Activated CD4-positive, alpha-beta T cell treated with anti-CD3 and anti-CD28 coated beads, Interleukin-2, amount 10 ng/mL, durations not matched to agents 7 days and 5 days (primary cell): ENCODE results near the gene RAB1B. TPM values are rescaled to one million over a fixed set of nuclear protein-coding genes. Genes with fewer than 3 reads are reported as not detected.
A peak's percentile ranks its signal among the peaks of the same experiment; 100 is the strongest.
"Not testable (repeated sequence)": the region's sequence is repeated elsewhere in the genome, so short reads cannot be mapped to it uniquely, and the experiment has no call there.

Experiments
- CTCF ChIA-PET: fragments of 350-600 bp; sonication (Branson Sonifier 250); formaldehyde crosslinking; loops from one replicate; lab custom pipeline; 2021; ENCODE audit warnings: antibody characterized with exemption; lab: Charles Lee
- POLR2A ChIA-PET: fragments of 350-600 bp; sonication (Branson Sonifier 250); formaldehyde crosslinking; loops from one replicate; lab custom pipeline; 2021; ENCODE audit warnings: antibody characterized with exemption; lab: Charles Lee
- DNase-seq: peaks from one replicate; pipeline ENCODE4 v3.0.0-alpha.2; 2020
- H3K27ac Mint-ChIP-seq: one replicate; pipeline ENCODE4 v1.8.0; 2021; ENCODE audit warnings: mild to moderate bottlenecking, moderate library complexity, mixed read lengths
- H3K27me3 Mint-ChIP-seq: one replicate; pipeline ENCODE4 v1.8.0; 2021; ENCODE audit warnings: mixed read lengths
- H3K36me3 Mint-ChIP-seq: one replicate; pipeline ENCODE4 v1.8.0; 2021; ENCODE audit warnings: low read depth, mixed read lengths
- H3K4me1 Mint-ChIP-seq: one replicate; pipeline ENCODE4 v1.8.0; 2021; ENCODE audit warnings: mixed read lengths
- H3K4me3 Mint-ChIP-seq: one replicate; pipeline ENCODE4 v1.8.0; 2021; ENCODE audit warnings: mild to moderate bottlenecking, moderate library complexity, mixed read lengths
- H3K9me3 Mint-ChIP-seq: one replicate; pipeline ENCODE4 v1.8.0; 2021; ENCODE audit warnings: mixed read lengths
- total RNA-seq, 2 experiments: library from RNA; stranded (reverse); gene quantifications; one replicate each; pipeline ENCODE4 v1.2.3, GENCODE V29; 2021

RAB1B gene
- total RNA-seq, 2 experiments from 2014 or later, result 151 to 174 TPM

- no peaks in the 10 kb centered on the region for H3K36me3 Mint-ChIP-seq
- peaks cover 2% of the 10 kb centered on the region for H3K27me3 Mint-ChIP-seq
- H3K27ac Mint-ChIP-seq, result no peak overlapping the region
- no peak for DNase-seq
- no peaks in the 10 kb centered on the region for H3K4me1 Mint-ChIP-seq
- no peaks in the 10 kb centered on the region for H3K9me3 Mint-ChIP-seq
- no peak overlapping the region for H3K4me3 Mint-ChIP-seq
- ChIA-PET POLR2A (no interaction called here), CTCF (interaction anchor here (1.6 kb wide), 1 partner anchor 10 kb away, joined by 12 read pairs; no protein-coding TSS in a partner anchor)
These were observed 34.2 kb downstream of the RAB1B start for GRCh38 chr11:66302656-66303055.

DNA sequence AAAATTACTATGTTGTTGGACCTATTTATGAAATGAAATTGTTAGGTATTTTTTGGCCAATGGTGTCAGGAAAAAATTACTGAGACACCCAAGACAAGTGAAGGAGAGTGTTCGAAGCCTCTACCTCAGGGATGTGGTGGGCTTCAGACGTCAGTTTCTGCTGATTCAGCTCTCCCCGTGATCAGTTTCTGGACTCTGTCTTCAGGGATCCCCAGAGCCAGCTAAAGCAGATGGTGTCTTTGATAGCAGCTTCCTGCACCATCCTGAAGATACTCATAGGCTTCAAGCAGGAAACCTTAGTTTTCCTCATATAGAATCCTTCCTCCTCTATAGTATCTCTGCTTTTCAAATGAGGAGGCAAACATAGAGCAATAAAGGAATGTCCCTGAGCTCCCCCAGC, 41.0 kb downstream of the RAB1B start:
- POLR2A ChIA-PET, result no interaction called here
- CTCF ChIA-PET, result interaction anchor here (0.7 to 3.5 kb wide), 3 partner anchors 13 to 80 kb away, joined by 3 to 18 read pairs (median 3); no protein-coding TSS in a partner anchor

GRCh38 chr11:66310324-66310723, 41.9 kb downstream of the RAB1B start:
- Mint-ChIP-seq H3K27me3 (peaks cover 3% of the 10 kb centered on the region), H3K9me3 (no peaks in the 10 kb centered on the region), H3K27ac (no peak overlapping the region), H3K4me1 (peaks cover 25% of the 10 kb centered on the region), H3K4me3 (no peak overlapping the region), H3K36me3 (no peaks in the 10 kb centered on the region)
- DNase-seq, result no peak
- ChIA-PET POLR2A (no interaction called here), CTCF (interaction anchor here (2.6 to 3.5 kb wide), 2 partner anchors 80 to 88 kb away, joined by 7 to 18 read pairs; no protein-coding TSS in a partner anchor)

More for the DNA sequence above, 41.0 kb downstream of the RAB1B start:
- peaks cover 3% of the 10 kb centered on the region for H3K27me3 Mint-ChIP-seq
- no peak for DNase-seq
- H3K36me3 Mint-ChIP-seq, result no peaks in the 10 kb centered on the region
- no peak overlapping the region for H3K4me3 Mint-ChIP-seq
- no peaks in the 10 kb centered on the region for H3K9me3 Mint-ChIP-seq
- H3K4me1 Mint-ChIP-seq, result peaks cover 19% of the 10 kb centered on the region
- H3K27ac Mint-ChIP-seq, result no peak overlapping the region

DNA sequence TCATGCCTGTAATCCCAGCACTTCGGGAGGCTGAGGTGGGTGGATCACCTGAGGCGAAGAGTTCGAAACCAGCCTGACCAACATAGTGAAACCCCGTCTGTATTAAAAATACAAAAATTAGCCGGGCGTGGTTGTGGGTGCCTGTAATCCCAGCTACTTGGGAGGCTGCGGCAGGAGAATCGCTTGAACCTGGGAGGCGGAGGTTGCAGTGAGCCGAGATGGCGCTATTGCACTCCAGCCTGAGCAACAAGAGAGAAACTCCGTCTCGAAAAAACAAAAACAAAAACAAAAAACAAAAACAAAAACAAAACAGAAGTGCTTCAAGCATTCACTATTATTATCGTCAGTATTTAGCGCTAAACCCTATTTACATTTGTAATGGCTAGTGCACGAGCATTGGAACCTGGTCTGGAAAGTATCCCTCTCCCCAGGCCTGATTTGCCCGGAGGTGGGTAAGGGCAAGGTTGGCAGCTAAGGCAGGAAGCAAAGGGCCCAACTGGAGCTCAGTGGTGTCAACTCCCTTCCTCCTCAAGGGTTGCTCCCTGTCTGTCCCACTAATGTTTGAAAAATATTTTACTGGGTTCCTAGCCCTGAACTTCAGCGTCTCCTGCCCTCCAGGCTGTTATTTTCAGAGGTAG, 42.5 kb downstream of the RAB1B start:
- CTCF ChIA-PET, result interaction anchor here (0.6 to 3.5 kb wide), 33 partner anchors 9 to 257 kb away, joined by 3 to 18 read pairs (median 4); partner anchors contain the start of genes BRMS1, CTSF, RIN1 and YIF1A
- H3K9me3 Mint-ChIP-seq, DNase-seq, H3K27ac Mint-ChIP-seq, H3K36me3 Mint-ChIP-seq, H3K27me3 Mint-ChIP-seq, H3K4me3 Mint-ChIP-seq, POLR2A ChIA-PET: not testable (repeated sequence)
- peaks cover 31% of the 10 kb centered on the region for H3K4me1 Mint-ChIP-seq

GRCh38 chr11:66311470-66311964, 43.1 kb downstream of the RAB1B start:
- DNase-seq, result no peak
- peak overlapping the region; percentile 87 for H3K4me3 Mint-ChIP-seq
- H3K4me1 Mint-ChIP-seq, result peaks cover 35% of the 10 kb centered on the region
- H3K9me3 Mint-ChIP-seq, result no peaks in the 10 kb centered on the region
- H3K27ac Mint-ChIP-seq, result peak overlapping the region; percentile 99
- peaks cover 3% of the 10 kb centered on the region for H3K27me3 Mint-ChIP-seq
- POLR2A ChIA-PET, result no interaction called here
- no peaks in the 10 kb centered on the region for H3K36me3 Mint-ChIP-seq
- CTCF ChIA-PET, result interaction anchor here (0.6 to 3.5 kb wide), 34 partner anchors 9 to 257 kb away, joined by 3 to 18 read pairs (median 4); partner anchors contain the start of genes BRMS1, CTSF, RIN1 and YIF1A

- ChIA-PET POLR2A (no interaction called here), CTCF (interaction anchor here (0.7 to 3.5 kb wide), 40 partner anchors 10 to 452 kb away, joined by 3 to 18 read pairs (median 4); partner anchors contain the start of genes CTSF, MRPL11, RIN1 and YIF1A)
- Mint-ChIP-seq H3K9me3 (no peaks in the 10 kb centered on the region), H3K36me3 (no peaks in the 10 kb centered on the region), H3K4me1 (peaks cover 36% of the 10 kb centered on the region), H3K27me3 (peaks cover 3% of the 10 kb centered on the region), H3K27ac (peak overlapping the region; percentile 99), H3K4me3 (peak overlapping the region; percentile 87)
- peak; percentile 98 for DNase-seq
These were observed 43.6 kb downstream of the RAB1B start for GRCh38 chr11:66311965-66312548.

GRCh38 chr11:66312549-66313320, 44.3 kb downstream of the RAB1B start:
- H3K9me3 Mint-ChIP-seq, result no peaks in the 10 kb centered on the region
- peak overlapping the region; percentile 87 for H3K4me3 Mint-ChIP-seq
- DNase-seq, result peak; percentile 100
- H3K27ac Mint-ChIP-seq, result peak overlapping the region; percentile 99
- POLR2A ChIA-PET, result no interaction called here
- CTCF ChIA-PET, result interaction anchor here (0.5 to 3.5 kb wide), 27 partner anchors 10 to 453 kb away, joined by 3 to 18 read pairs (median 4); partner anchors contain the start of genes MRPL11, RIN1 and YIF1A
- H3K4me1 Mint-ChIP-seq, result peaks cover 43% of the 10 kb centered on the region
- no peaks in the 10 kb centered on the region for H3K27me3 Mint-ChIP-seq
- no peaks in the 10 kb centered on the region for H3K36me3 Mint-ChIP-seq

DNA sequence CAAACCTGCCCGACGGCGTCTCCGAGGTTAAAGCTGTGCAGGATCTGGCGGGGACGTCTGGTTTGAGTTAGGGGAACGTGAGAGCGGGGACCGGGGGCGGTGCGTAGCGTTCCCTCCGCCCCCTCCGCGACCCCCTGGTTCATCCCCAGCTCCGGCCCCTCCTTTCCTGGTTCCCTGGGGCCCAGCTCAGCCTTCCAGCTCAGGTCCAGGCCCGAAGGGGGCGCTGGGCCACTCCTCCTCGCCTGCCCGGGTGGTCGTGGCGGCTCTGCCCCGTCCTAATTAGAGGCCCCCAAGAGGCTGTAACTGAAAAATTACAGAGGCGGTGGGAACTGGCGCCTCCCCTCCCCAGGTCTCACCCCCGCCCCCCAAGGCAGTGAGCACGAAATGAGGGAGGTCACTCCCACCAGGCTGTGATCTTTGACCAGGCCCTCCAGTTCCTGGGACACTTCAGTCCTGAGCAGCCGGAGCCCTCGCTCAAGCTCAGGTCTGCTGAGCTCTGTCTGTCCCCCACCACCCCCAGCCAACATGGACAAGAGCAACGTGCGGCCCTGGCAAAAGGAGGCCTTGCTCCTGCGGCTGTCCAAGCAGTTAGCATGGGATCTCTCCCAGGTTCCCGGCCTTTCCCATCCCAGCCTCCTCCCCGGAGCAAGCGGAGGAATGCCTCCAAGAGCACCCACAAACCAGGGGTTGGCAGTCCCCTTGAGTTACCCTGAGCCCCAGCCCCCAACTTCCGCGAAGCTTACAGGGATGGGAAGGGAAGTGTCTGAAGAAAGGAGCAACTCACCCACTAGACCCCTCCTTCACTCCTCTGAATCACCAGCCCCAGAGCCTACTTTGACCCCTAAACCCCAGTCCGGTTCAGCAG, 45.1 kb downstream of the RAB1B start:
- Mint-ChIP-seq H3K9me3 (no peaks in the 10 kb centered on the region), H3K4me1 (peaks cover 51% of the 10 kb centered on the region), H3K36me3 (peaks cover under 1% of the 10 kb centered on the region), H3K27me3 (no peaks in the 10 kb centered on the region), H3K4me3 (peak overlapping the region; percentile 87), H3K27ac (peak overlapping the region; percentile 99)
- DNase-seq, result no peak
- CTCF ChIA-PET, result interaction anchor here (0.5 to 3.5 kb wide), 13 partner anchors 11 to 454 kb away, joined by 3 to 18 read pairs (median 4); partner anchors contain the start of gene YIF1A
- POLR2A ChIA-PET, result no interaction called here

DNA sequence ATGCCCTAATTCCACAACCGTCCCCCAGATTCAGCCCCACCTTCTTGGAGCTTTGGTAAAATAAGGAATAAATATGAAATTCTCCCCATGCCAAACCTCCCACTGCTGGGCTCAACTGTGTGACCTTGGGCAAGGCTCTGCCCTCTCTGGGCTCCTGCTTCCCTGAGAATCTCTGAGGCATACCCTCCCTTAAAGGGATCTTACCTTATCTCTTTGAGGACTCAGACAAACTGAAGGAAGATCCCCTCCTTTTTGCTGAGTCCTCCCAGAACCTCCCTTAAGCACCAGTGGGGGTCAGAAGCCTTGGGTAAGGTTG, 45.7 kb downstream of the RAB1B start:
- peak overlapping the region; percentile 53 for H3K4me3 Mint-ChIP-seq
- DNase-seq, result no peak
- peaks cover 57% of the 10 kb centered on the region for H3K4me1 Mint-ChIP-seq
- ChIA-PET POLR2A (no interaction called here), CTCF (interaction anchor here (1.1 to 1.4 kb wide), 2 partner anchors 15 to 36 kb away, joined by 3 read pairs; no protein-coding TSS in a partner anchor)
- peaks cover 3% of the 10 kb centered on the region for H3K36me3 Mint-ChIP-seq
- peak overlapping the region; percentile 99 for H3K27ac Mint-ChIP-seq
- no peaks in the 10 kb centered on the region for H3K27me3 Mint-ChIP-seq
- H3K9me3 Mint-ChIP-seq, result no peaks in the 10 kb centered on the region

DNA sequence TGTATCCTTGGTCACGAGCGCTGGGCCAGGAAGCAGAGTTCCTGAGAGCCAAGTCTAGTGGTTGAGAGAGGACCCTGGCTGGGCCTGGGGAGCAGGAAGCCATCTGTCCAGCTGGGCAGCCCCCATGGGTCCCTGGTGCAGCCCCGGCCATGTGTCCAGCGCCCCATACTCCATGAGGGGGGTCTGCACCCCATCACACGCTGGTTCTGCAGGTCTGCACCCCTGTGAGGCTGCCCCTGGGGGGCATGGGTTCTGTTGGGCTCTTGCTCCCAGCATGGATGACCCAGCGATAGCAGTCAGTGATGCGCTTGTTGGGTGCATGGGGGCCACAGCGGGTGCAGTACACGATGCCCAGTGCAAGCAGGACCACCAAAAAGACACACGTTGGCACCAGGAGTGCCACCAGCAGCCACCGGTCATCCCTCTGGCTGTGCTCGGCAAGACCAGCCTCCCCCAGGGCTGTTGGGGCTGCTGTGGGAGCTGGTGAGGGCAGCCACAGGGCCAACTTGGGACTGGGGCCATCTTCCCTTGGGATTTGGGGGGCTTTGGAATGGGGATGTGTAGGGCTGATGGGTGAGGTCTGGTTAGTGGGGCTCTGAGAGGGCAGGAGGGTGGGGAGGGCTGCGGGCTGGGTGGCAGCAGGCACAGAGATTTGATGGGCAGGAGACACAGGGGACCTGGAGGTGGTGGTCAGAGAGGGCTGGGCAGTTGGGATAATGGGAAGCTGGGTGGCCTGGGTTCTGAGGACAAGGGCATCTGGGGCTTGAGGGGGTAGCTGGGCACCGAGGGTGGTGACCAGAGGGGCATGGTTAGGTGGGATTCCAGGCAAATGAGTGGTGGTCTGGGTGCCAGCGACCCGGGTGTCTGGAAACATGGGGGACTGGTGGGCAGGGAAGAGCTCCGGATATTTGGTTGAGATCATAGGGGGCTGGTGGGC, 46.4 kb downstream of the RAB1B start:
- Mint-ChIP-seq H3K9me3 (peaks cover under 1% of the 10 kb centered on the region), H3K27me3 (no peaks in the 10 kb centered on the region), H3K4me3 (peak overlapping the region; percentile 53), H3K36me3 (peaks cover 4% of the 10 kb centered on the region), H3K27ac (peak overlapping the region; percentile 82), H3K4me1 (peaks cover 63% of the 10 kb centered on the region)
- ChIA-PET CTCF (interaction anchor here (0.9 to 1.4 kb wide), 4 partner anchors 10 to 74 kb away, joined by 3 to 5 read pairs (median 3); partner anchors contain the start of gene RIN1), POLR2A (no interaction called here)
- DNase-seq, result no peak

- H3K27ac Mint-ChIP-seq, result peak overlapping the region; percentile 82
- no peaks in the 10 kb centered on the region for H3K27me3 Mint-ChIP-seq
- no peak for DNase-seq
- peaks cover 68% of the 10 kb centered on the region for H3K4me1 Mint-ChIP-seq
- H3K4me3 Mint-ChIP-seq, result peak overlapping the region; percentile 40
- H3K9me3 Mint-ChIP-seq, result peaks cover 6% of the 10 kb centered on the region
- ChIA-PET POLR2A (no interaction called here), CTCF (interaction anchor here (0.9 to 3.8 kb wide), 4 partner anchors 10 to 73 kb away, joined by 3 to 17 read pairs (median 4); partner anchors contain the start of gene RIN1)
- H3K36me3 Mint-ChIP-seq, result peaks cover 10% of the 10 kb centered on the region
These were observed 47.1 kb downstream of the RAB1B start for GRCh38 chr11:66315498-66315885.
